Neural cell (in vitro differentiated cells): Measurements from ENCODE around the gene PDPN.

ENCODE experiments used
- CTCF ChIP-seq: fragments of 450-650 bp; IDR thresholded peaks from 2 replicates; pipeline ENCODE4 v1.5.1; 2014; ENCODE audit warnings: antibody characterized with exemption, mild to moderate bottlenecking, moderate library complexity; ENCODE audit not compliant: poor library complexity, severe bottlenecking
- EZH2 ChIP-seq: fragments of 200-600, 300-800 bp; shearing (Covaris generic), sonication (generic); IDR thresholded peaks from 2 replicates; pipeline ENCODE4 v1.6.1; 2014; ENCODE audit warnings: antibody characterized with exemption, low read length, borderline replicate concordance, mild to moderate bottlenecking; ENCODE audit not compliant: insufficient read depth, poor library complexity, severe bottlenecking
- MXI1 ChIP-seq: fragments of 450-650 bp; conservative IDR thresholded peaks from 2 replicates; pipeline ENCODE4 v1.6.1; 2014; ENCODE audit warnings: antibody characterized with exemption, mild to moderate bottlenecking; ENCODE audit not compliant: poor library complexity, severe bottlenecking
- POLR2AphosphoS5 ChIP-seq: IDR thresholded peaks from 2 replicates; pipeline ENCODE4 v1.6.1; 2012
- REST ChIP-seq: IDR thresholded peaks from 2 replicates; pipeline ENCODE4 v1.6.1; 2012; ENCODE audit warnings: borderline replicate concordance
- SMC3 ChIP-seq: fragments of 450-650 bp; conservative IDR thresholded peaks from 2 replicates; pipeline ENCODE4 v1.6.1; 2014; ENCODE audit warnings: antibody characterized with exemption, mild to moderate bottlenecking, moderate library complexity; ENCODE audit not compliant: poor library complexity
- TAF1 ChIP-seq: IDR thresholded peaks from 2 replicates; pipeline ENCODE4 v1.6.1; 2012; ENCODE audit warnings: low read depth

GRCh38 chr1:13548281-13548680 lies 35.4 kb upstream of the PDPN start:
- TF ChIP-seq CTCF: no peak
- no peak for TF ChIP-seq TAF1
- no peak for TF ChIP-seq EZH2
- TF ChIP-seq MXI1: no peak
- no peak for TF ChIP-seq SMC3
- TF ChIP-seq POLR2AphosphoS5: no peak
- TF ChIP-seq REST: no peak
